Thyroid gland (tissue), 4 donors: ENCODE measurements around the gene EN2. TPM values are rescaled to one million over a fixed set of nuclear protein-coding genes. Genes with fewer than 3 reads are reported as not detected.

Experiments
- DNase-seq, 2 donors: peaks; one replicate each; pipeline ENCODE4 v3.0.0-alpha.2; 2019
- H3K27ac ChIP-seq, 3 donors: fragments of 200-600 bp; sonication (generic); 1 replicate in 2 of 3; 2 replicates in 1 of 3; pipeline ENCODE4 v1.5.1; 2016 to 2019; ENCODE audit warnings: mild to moderate bottlenecking in 1 of 3, moderate library complexity in 1 of 3
- H3K27me3 ChIP-seq: fragments of 200-600 bp; sonication (generic); one replicate; pipeline ENCODE4 v1.5.1; 2019
- H3K36me3 ChIP-seq, 2 donors: fragments of 200-600 bp; sonication (generic); one replicate each; pipeline ENCODE4 v1.5.1; 2016 to 2019
- H3K4me1 ChIP-seq, 2 donors: fragments of 200-600 bp; sonication (generic); one replicate each; pipeline ENCODE4 v1.5.1; 2017 to 2019
- H3K4me3 ChIP-seq, 3 donors: fragments of 200-600 bp; sonication (generic); replicated peaks in 1 of 3; 1 replicate in 2 of 3; 2 replicates in 1 of 3; pipeline ENCODE4 v1.5.1; 2016; ENCODE audit warnings: mild to moderate bottlenecking in 1 of 3
- H3K9me3 ChIP-seq: fragments of 200-600 bp; sonication (generic); one replicate; pipeline ENCODE4 v1.5.1; 2017
- CTCF ChIP-seq, 6 experiments: fragments of 200-600 bp in 3 of 6; fragments of 450-650 bp in 3 of 6; sonication (generic) in 3 of 6; IDR thresholded peaks; one replicate each; pipeline ENCODE4 v1.5.1; 2016 to 2019; ENCODE audit warnings: antibody characterized with exemption in 6 of 6, mild to moderate bottlenecking in 2 of 6, inconsistent platforms in 1 of 6, moderate library complexity in 1 of 6
- POLR2A ChIP-seq, 2 donors: fragments of 450-650 bp; IDR thresholded peaks; one replicate each; pipeline ENCODE4 v1.6.1; 2017; ENCODE audit warnings: antibody characterized with exemption in 2 of 2, mild to moderate bottlenecking in 2 of 2, moderate library complexity in 1 of 2
- WGBS, 2 donors: methylation state at CpG; one replicate each; pipeline ENCODE4 v1.1.5; 2017; 5-methylcytosine and 5-hydroxymethylcytosine counted together
- intact Hi-C: fragments of 100-400 bp; cut with DNase I; formaldehyde crosslinking; loops from one replicate; pipeline ENCODE4 v1.15.1; 2023
- total RNA-seq, 4 donors: library from RNA; depleted of rRNA; stranded (reverse); fragments of >200 nt; gene quantifications; one replicate each; pipeline ENCODE4 v1.2.3, GENCODE V29; 2016

Gene EN2
- total RNA-seq, 4 donors from 2014 or later: 0.22 to 0.29 (median 0.27) TPM; not detected in 1

- Histone ChIP-seq H3K36me3 (no peaks in the 10 kb centered on the region), H3K27ac (no peak overlapping the region), H3K27me3 (peaks cover 75% of the 10 kb centered on the region), H3K4me1 (peaks cover 18 to 28% of the 10 kb centered on the region in 2 donors), H3K4me3 (no peak overlapping the region), H3K9me3 (no peaks in the 10 kb centered on the region)
- no peak for DNase-seq
- 17 to 46% methylated on average over 3 of the region's 3 CpGs for WGBS, 2 donors
- intact Hi-C loops: no loop called here
- no peak for TF ChIP-seq CTCF (IDR thresholded peaks at IDR 0.05)
- TF ChIP-seq POLR2A (IDR thresholded peaks at IDR 0.05): no peak
Observed at GRCh38 chr7:155461631-155462030, 3.7 kb downstream of the EN2 start.

GRCh38 chr7:155462163-155462735 lies 4.3 kb downstream of the EN2 start:
- Histone ChIP-seq H3K4me1 (peaks cover 17 to 28% of the 10 kb centered on the region in 2 donors), H3K4me3 (no peak overlapping the region), H3K9me3 (no peaks in the 10 kb centered on the region), H3K36me3 (no peaks in the 10 kb centered on the region), H3K27me3 (peaks cover 76% of the 10 kb centered on the region), H3K27ac (no peak overlapping the region)
- 8 to 16% methylated on average over 31 to 32 of the region's 33 CpGs for whole genome bisulfite sequencing, 2 donors
- no peak for DNase-seq
- TF ChIP-seq CTCF (IDR thresholded peaks at IDR 0.05) (no peak), POLR2A (IDR thresholded peaks at IDR 0.05) (no peak)
- intact Hi-C loops: no loop called here

GRCh38 chr7:155463114-155463811 lies 5.3 kb downstream of the EN2 start:
- H3K9me3 ChIP-seq: no peaks in the 10 kb centered on the region
- peaks cover 20 to 33% of the 10 kb centered on the region in 2 donors for H3K4me1 ChIP-seq
- DNase-seq: no peak
- TF ChIP-seq CTCF (IDR thresholded peaks at IDR 0.05): no peak
- TF ChIP-seq POLR2A (IDR thresholded peaks at IDR 0.05): no peak
- no peaks in the 10 kb centered on the region for H3K36me3 ChIP-seq
- 8 to 15% methylated on average over 15 of the region's 15 CpGs for WGBS, 2 donors
- intact Hi-C loops: no loop called here
- H3K27me3 ChIP-seq: peaks cover 87% of the 10 kb centered on the region
- no peak overlapping the region for H3K4me3 ChIP-seq
- no peak overlapping the region for H3K27ac ChIP-seq

- no peaks in the 10 kb centered on the region for H3K36me3 ChIP-seq
- 19 to 21% methylated on average over 6 of the region's 6 CpGs for WGBS, 2 donors
- no peak overlapping the region for H3K4me3 ChIP-seq
- TF ChIP-seq POLR2A (IDR thresholded peaks at IDR 0.05) (no peak), CTCF (IDR thresholded peaks at IDR 0.05) (no peak)
- H3K27ac ChIP-seq: no peak overlapping the region
- no peaks in the 10 kb centered on the region for H3K9me3 ChIP-seq
- peaks cover 86% of the 10 kb centered on the region for H3K27me3 ChIP-seq
- intact Hi-C loops: no loop called here
- DNase-seq: no peak
- peaks cover 17 to 29% of the 10 kb centered on the region in 2 donors for H3K4me1 ChIP-seq
Observed at GRCh38 chr7:155464183-155464582, 6.3 kb downstream of the EN2 start.
